H9 (cell line): ENCODE results near the gene MCM3. TPM values are rescaled to one million over a fixed set of nuclear protein-coding genes. Genes with fewer than 3 reads are reported as not detected.

Source experiments
- DNase-seq: peaks from one replicate; pipeline ENCODE4 v3.0.0-alpha.2; 2017
- H2AFZ ChIP-seq: one replicate; pipeline ENCODE4 v1.6.1; 2013; ENCODE audit warnings: mild to moderate bottlenecking, low read length, control low read depth, moderate library complexity
- H2AK5ac ChIP-seq: 2 replicates; pipeline ENCODE4 v1.6.1; 2013; ENCODE audit warnings: low read length, control low read depth, mixed read lengths; ENCODE audit not compliant: insufficient read length
- H2BK120ac ChIP-seq: one replicate; pipeline ENCODE4 v1.6.1; 2013; ENCODE audit warnings: low read depth, mild to moderate bottlenecking, low read length, control low read depth, inconsistent platforms; ENCODE audit not compliant: poor library complexity, severe bottlenecking
- H2BK12ac ChIP-seq: 2 replicates; pipeline ENCODE4 v1.6.1; 2013; ENCODE audit warnings: low read length, control low read depth, mixed read lengths, low read depth; ENCODE audit not compliant: insufficient read length
- H2BK15ac ChIP-seq: 2 replicates; pipeline ENCODE4 v1.6.1; 2013; ENCODE audit warnings: low read depth, low read length, control low read depth
- H2BK20ac ChIP-seq: one replicate; pipeline ENCODE4 v1.6.1; 2013; ENCODE audit warnings: low read depth, mild to moderate bottlenecking, low read length, control low read depth, inconsistent platforms; ENCODE audit not compliant: poor library complexity, severe bottlenecking
- H2BK5ac ChIP-seq: 2 replicates; pipeline ENCODE4 v1.6.1; 2013; ENCODE audit warnings: low read length, control low read depth, mixed read lengths; ENCODE audit not compliant: insufficient read length
- H3K14ac ChIP-seq: 2 replicates; pipeline ENCODE4 v1.6.1; 2013; ENCODE audit warnings: low read length, control low read depth; ENCODE audit not compliant: insufficient read depth
- H3K18ac ChIP-seq: 2 replicates; pipeline ENCODE4 v1.6.1; 2013; ENCODE audit warnings: low read depth, mild to moderate bottlenecking, mixed read lengths, low read length, control low read depth; ENCODE audit not compliant: insufficient read length
- H3K23ac ChIP-seq: 2 replicates; pipeline ENCODE4 v1.6.1; 2013; ENCODE audit warnings: low read length, control low read depth, mixed read lengths, low read depth; ENCODE audit not compliant: insufficient read length
- H3K23me2 ChIP-seq: 2 replicates; pipeline ENCODE4 v1.6.1; 2013; ENCODE audit warnings: low read depth, mild to moderate bottlenecking, mixed read lengths, low read length, control low read depth; ENCODE audit not compliant: insufficient read length, poor library complexity, severe bottlenecking
- H3K27ac ChIP-seq: 2 replicates; pipeline ENCODE4 v1.5.1; 2013; ENCODE audit warnings: low read length, control low read depth, mixed read lengths, low read depth; ENCODE audit not compliant: insufficient read length
- H3K27me3 ChIP-seq: 2 replicates; pipeline ENCODE4 v1.6.1; 2013; ENCODE audit warnings: low read length, control low read depth, inconsistent platforms; ENCODE audit not compliant: insufficient read depth
- H3K4ac ChIP-seq: 2 replicates; pipeline ENCODE4 v1.6.1; 2013; ENCODE audit warnings: low read depth, mild to moderate bottlenecking, control low read depth, inconsistent platforms, low read length, moderate library complexity
- H3K4me1 ChIP-seq: 2 replicates; pipeline ENCODE4 v1.6.1; 2013; ENCODE audit warnings: low read length, control low read depth, inconsistent platforms; ENCODE audit not compliant: insufficient read depth
- H3K4me2 ChIP-seq: 2 replicates; pipeline ENCODE4 v1.6.1; 2013; ENCODE audit warnings: low read length, control low read depth, mixed read lengths; ENCODE audit not compliant: insufficient read length, insufficient read depth
- H3K56ac ChIP-seq: 2 replicates; pipeline ENCODE4 v1.6.1; 2013; ENCODE audit warnings: low read depth, mild to moderate bottlenecking, mixed read lengths, low read length, control low read depth; ENCODE audit not compliant: insufficient read length
- H3K79me1 ChIP-seq: 2 replicates; pipeline ENCODE4 v1.6.1; 2013; ENCODE audit warnings: low read depth, mild to moderate bottlenecking, moderate library complexity, low read length, control low read depth, inconsistent platforms; ENCODE audit not compliant: insufficient read depth, poor library complexity, severe bottlenecking
- H3K79me2 ChIP-seq: 2 replicates; pipeline ENCODE4 v1.6.1; 2013; ENCODE audit warnings: low read length, control low read depth, inconsistent platforms; ENCODE audit not compliant: insufficient read depth
- H3K9ac ChIP-seq: 2 replicates; pipeline ENCODE4 v1.6.1; 2013; ENCODE audit warnings: low read length, control low read depth, mixed read lengths; ENCODE audit not compliant: insufficient read length; ENCODE audit errors: extremely low read depth
- H3K9me3 ChIP-seq: one replicate; pipeline ENCODE4 v1.6.1; 2013; ENCODE audit warnings: low read depth, low read length, inconsistent platforms; ENCODE audit not compliant: control insufficient read depth
- H3T11ph ChIP-seq: one replicate; pipeline ENCODE4 v1.6.1; 2013; ENCODE audit warnings: mild to moderate bottlenecking, low read length, control low read depth, inconsistent platforms
- H4K20me1 ChIP-seq: one replicate; pipeline ENCODE4 v1.6.1; 2013; ENCODE audit not compliant: control insufficient read depth, insufficient read length, insufficient read depth
- H4K5ac ChIP-seq: 2 replicates; pipeline ENCODE4 v1.6.1; 2013; ENCODE audit warnings: low read depth, mild to moderate bottlenecking, mixed read lengths, low read length, control low read depth; ENCODE audit not compliant: insufficient read length
- H4K8ac ChIP-seq: replicated peaks from 2 replicates; pipeline ENCODE4 v1.6.1; 2013; ENCODE audit warnings: low read length, control low read depth, mixed read lengths, low read depth; ENCODE audit not compliant: insufficient read length
- H4K91ac ChIP-seq: 2 replicates; pipeline ENCODE4 v1.6.1; 2013; ENCODE audit warnings: low read depth, mild to moderate bottlenecking, moderate library complexity, mixed read lengths, low read length, control low read depth; ENCODE audit not compliant: insufficient read length
- H3K27ac Mint-ChIP-seq, 3 experiments: 2 replicates in 2 of 3; 3 replicates in 1 of 3; pipeline ENCODE4 v1.8.0; 2020 to 2021; ENCODE audit warnings: mixed read lengths in 3 of 3, mild to moderate bottlenecking in 1 of 3, moderate library complexity in 1 of 3
- H3K27me3 Mint-ChIP-seq: 2 replicates; pipeline ENCODE4 v1.8.0; 2021; ENCODE audit warnings: low read depth, mild to moderate bottlenecking, moderate library complexity, mixed read lengths
- H3K36me3 Mint-ChIP-seq, 3 experiments: 2 replicates in 2 of 3; 3 replicates in 1 of 3; pipeline ENCODE4 v1.8.0; 2020 to 2021; ENCODE audit warnings: low read depth in 3 of 3, mixed read lengths in 3 of 3; ENCODE audit not compliant: insufficient read depth in 1 of 3
- H3K4me1 Mint-ChIP-seq, 2 experiments: 2 replicates each; pipeline ENCODE4 v1.8.0; 2020; ENCODE audit warnings: mixed read lengths in 2 of 2
- H3K4me3 Mint-ChIP-seq, 2 experiments: 2 replicates in 1 of 2; 3 replicates in 1 of 2; pipeline ENCODE4 v1.8.0; 2020 to 2021; ENCODE audit warnings: mild to moderate bottlenecking in 2 of 2, mixed read lengths in 2 of 2, moderate library complexity in 1 of 2
- H3K9me3 Mint-ChIP-seq, 2 experiments: 2 replicates in 1 of 2; 3 replicates in 1 of 2; pipeline ENCODE4 v1.8.0; 2020; ENCODE audit warnings: mild to moderate bottlenecking in 2 of 2, mixed read lengths in 2 of 2, moderate library complexity in 1 of 2
- WGBS: extraction: QIAGEN DNeasy Blood & Tissue Kit; methylation state at CpG from one replicate; pipeline ENCODE4 v1.1.7; 2013; ENCODE audit warnings: missing lambda C conversion rate, low lambda C conversion rate, mixed read lengths; ENCODE audit not compliant: insufficient read length; ENCODE audit errors: extremely low coverage; 5-methylcytosine and 5-hydroxymethylcytosine counted together
- total RNA-seq: library from RNA; stranded (reverse); gene quantifications from 2 replicates; pipeline ENCODE4 v1.2.1, GENCODE V29; 2021
- TF ChIP-seq, protein P1 (sequence below): fragments of 200-600 bp; sonication (generic); conservative IDR thresholded peaks from 3 replicates; pipeline ENCODE4 v1.8.0; 2021; ENCODE audit warnings: antibody characterized with exemption, mild to moderate bottlenecking

Gene MCM3
- total RNA-seq, 1 experiment from 2014 or later, result 252 TPM

DNA sequence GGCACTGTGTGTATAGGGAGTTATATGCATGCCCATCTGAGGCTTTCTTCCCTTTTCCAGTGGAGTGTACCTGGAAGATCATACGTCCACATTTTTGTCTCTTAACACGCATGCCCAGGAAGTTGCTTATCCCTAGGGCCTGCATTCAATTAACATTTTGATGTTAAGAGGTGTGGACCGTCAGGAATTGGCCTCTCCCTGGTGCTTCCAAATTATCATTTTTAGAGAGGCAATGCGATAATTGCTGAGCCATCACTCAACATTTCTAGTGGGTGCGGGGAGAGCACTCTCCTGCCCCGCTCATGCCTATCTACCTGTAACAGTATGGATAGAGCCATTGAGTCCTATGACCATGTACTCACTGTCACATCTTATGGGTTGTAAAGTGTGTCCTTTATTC lies 39.6 kb upstream of the MCM3 start:
- Histone ChIP-seq H3K9ac (no peak overlapping the region), H3K79me2 (no peaks in the 10 kb centered on the region), H4K8ac (no peak overlapping the region), H3K14ac (no peak overlapping the region), H3K9me3 (no peaks in the 10 kb centered on the region), H4K20me1 (no peaks in the 10 kb centered on the region), H3K18ac (no peak overlapping the region), H2BK12ac (no peak overlapping the region), H2BK15ac (no peak overlapping the region), H3K23ac (no peak overlapping the region), H2AFZ (no peak overlapping the region), H2AK5ac (no peak overlapping the region), H3K27ac (no peak overlapping the region), H2BK120ac (no peak overlapping the region), H4K91ac (no peak overlapping the region), H4K5ac (no peak overlapping the region), H3K4ac (no peak overlapping the region), H2BK20ac (no peak overlapping the region), H3K4me2 (no peak overlapping the region), H2BK5ac (no peak overlapping the region), H3K79me1 (no peaks in the 10 kb centered on the region), H3K56ac (no peak overlapping the region), H3K23me2 (no peaks in the 10 kb centered on the region), H3K27me3 (no peaks in the 10 kb centered on the region), H3T11ph (no peak overlapping the region), H3K4me1 (peaks cover 7% of the 10 kb centered on the region)
- Mint-ChIP-seq H3K27ac (no peak overlapping the region), H3K36me3 (peaks cover 0 to 1% (median 0%) of the 10 kb centered on the region in 3 experiments; a peak in 1 of 7 replicates), H3K9me3 (no peaks in the 10 kb centered on the region; a peak in 2 of 5 replicates), H3K4me3 (no peak overlapping the region), H3K4me1 (peaks cover 18 to 30% of the 10 kb centered on the region in 2 experiments), H3K27me3 (peaks cover 10% of the 10 kb centered on the region)
- no peak for DNase-seq
- TF ChIP-seq, protein P1, sequence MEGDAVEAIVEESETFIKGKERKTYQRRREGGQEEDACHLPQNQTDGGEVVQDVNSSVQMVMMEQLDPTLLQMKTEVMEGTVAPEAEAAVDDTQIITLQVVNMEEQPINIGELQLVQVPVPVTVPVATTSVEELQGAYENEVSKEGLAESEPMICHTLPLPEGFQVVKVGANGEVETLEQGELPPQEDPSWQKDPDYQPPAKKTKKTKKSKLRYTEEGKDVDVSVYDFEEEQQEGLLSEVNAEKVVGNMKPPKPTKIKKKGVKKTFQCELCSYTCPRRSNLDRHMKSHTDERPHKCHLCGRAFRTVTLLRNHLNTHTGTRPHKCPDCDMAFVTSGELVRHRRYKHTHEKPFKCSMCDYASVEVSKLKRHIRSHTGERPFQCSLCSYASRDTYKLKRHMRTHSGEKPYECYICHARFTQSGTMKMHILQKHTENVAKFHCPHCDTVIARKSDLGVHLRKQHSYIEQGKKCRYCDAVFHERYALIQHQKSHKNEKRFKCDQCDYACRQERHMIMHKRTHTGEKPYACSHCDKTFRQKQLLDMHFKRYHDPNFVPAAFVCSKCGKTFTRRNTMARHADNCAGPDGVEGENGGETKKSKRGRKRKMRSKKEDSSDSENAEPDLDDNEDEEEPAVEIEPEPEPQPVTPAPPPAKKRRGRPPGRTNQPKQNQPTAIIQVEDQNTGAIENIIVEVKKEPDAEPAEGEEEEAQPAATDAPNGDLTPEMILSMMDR, result no peak
- no CpG with 5 or more reads among the region's 6 CpGs for WGBS
